ENCODE results near the gene CDSN.
"Not testable (repeated sequence)": the region's sequence is repeated elsewhere in the genome, so short reads cannot be mapped to it uniquely, and the experiment has no call there.

DNA sequence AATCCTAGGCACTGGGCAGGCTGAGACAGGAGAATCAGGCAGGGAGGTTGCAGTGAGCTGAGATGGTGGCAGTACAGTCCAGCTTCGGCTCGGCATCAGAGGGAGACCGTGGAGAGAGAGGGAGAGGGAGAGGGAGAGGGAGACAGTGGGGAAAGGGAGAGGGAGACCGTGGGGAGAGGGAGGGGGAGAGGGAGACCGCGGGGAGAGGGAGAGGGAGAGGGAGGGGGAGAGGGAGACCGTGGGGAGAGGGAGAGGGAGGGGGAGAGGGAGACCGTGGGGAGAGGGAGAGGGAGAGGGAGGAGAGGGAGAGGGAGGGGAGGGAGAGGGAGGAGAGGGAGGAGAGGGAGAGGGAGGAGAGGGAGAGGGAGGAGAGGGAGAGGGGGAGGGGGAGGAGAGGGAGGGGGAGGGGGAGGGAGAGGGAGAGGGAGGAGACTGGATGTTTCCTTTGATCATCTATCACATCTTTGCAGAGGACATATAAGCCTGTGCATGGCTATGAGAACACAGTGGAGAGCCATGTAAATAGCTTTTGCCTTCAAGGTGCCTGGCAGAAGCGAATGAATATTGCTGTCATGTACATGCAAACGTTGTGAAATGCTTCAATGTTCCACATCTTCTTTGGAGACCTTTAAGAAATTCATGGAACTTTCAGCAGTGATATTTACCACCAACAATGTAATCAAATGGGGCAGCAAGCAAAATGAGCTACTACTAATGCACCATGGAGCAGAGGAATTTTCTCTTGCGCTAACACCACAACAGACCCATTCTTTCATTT, 52.2 kb downstream of the CDSN start:
- TF ChIP-seq, protein P1, sequence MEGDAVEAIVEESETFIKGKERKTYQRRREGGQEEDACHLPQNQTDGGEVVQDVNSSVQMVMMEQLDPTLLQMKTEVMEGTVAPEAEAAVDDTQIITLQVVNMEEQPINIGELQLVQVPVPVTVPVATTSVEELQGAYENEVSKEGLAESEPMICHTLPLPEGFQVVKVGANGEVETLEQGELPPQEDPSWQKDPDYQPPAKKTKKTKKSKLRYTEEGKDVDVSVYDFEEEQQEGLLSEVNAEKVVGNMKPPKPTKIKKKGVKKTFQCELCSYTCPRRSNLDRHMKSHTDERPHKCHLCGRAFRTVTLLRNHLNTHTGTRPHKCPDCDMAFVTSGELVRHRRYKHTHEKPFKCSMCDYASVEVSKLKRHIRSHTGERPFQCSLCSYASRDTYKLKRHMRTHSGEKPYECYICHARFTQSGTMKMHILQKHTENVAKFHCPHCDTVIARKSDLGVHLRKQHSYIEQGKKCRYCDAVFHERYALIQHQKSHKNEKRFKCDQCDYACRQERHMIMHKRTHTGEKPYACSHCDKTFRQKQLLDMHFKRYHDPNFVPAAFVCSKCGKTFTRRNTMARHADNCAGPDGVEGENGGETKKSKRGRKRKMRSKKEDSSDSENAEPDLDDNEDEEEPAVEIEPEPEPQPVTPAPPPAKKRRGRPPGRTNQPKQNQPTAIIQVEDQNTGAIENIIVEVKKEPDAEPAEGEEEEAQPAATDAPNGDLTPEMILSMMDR (IDR thresholded peaks at IDR 0.05; ENCODE audit: low read depth, low read length), result not testable (repeated sequence)
- TF ChIP-seq EZH2phosphoT487 (IDR thresholded peaks at IDR 0.05; ENCODE audit: low read depth), result not testable (repeated sequence)

All from OCI-LY3 (cell line).